Measurements from ENCODE around the gene KAT2B.

Gene KAT2B

GRCh38 chr3:20064387-20064786 is 24.1 kb downstream of the KAT2B start:
- H3K79me2 ChIP-seq (ENCODE audit: insufficient read depth, low read depth), result peaks cover 27% of the 10 kb centered on the region
- H3K36me3 ChIP-seq (ENCODE audit: insufficient read depth), result no peaks in the 10 kb centered on the region
- H3K4me3 ChIP-seq (IDR thresholded peaks at IDR 0.05; ENCODE audit: insufficient read depth, low read depth, low read length), result no peak overlapping the region
- peaks cover 15% of the 10 kb centered on the region for H3K4me1 ChIP-seq (ENCODE audit: low read depth, poor library complexity, severe bottlenecking)
- no peaks in the 10 kb centered on the region for H4K20me1 ChIP-seq (ENCODE audit: insufficient read depth)
- no peaks in the 10 kb centered on the region for H3K27me3 ChIP-seq (ENCODE audit: insufficient read depth, low read depth)
- no peak overlapping the region for H3K27ac ChIP-seq
- no peak overlapping the region for H3K4me2 ChIP-seq
- H3K9ac ChIP-seq, result no peak overlapping the region
- TF ChIP-seq CTCF (conservative IDR thresholded peaks at IDR 0.05; ENCODE audit: low read depth, low read length), result no peak
- H2AFZ ChIP-seq (ENCODE audit: low read depth), result no peak overlapping the region

GRCh38 chr3:20064796-20065564 is 24.7 kb downstream of the KAT2B start:
- TF ChIP-seq CTCF (conservative IDR thresholded peaks at IDR 0.05; ENCODE audit: low read depth, low read length), result no peak
- Histone ChIP-seq H3K4me1 (ENCODE audit: low read depth, poor library complexity, severe bottlenecking) (peaks cover 15% of the 10 kb centered on the region), H3K36me3 (ENCODE audit: insufficient read depth) (no peaks in the 10 kb centered on the region), H3K4me3 (IDR thresholded peaks at IDR 0.05; ENCODE audit: insufficient read depth, low read depth, low read length) (no peak overlapping the region), H2AFZ (ENCODE audit: low read depth) (no peak overlapping the region), H3K27me3 (ENCODE audit: insufficient read depth, low read depth) (no peaks in the 10 kb centered on the region), H3K4me2 (no peak overlapping the region), H3K27ac (no peak overlapping the region), H4K20me1 (ENCODE audit: insufficient read depth) (no peaks in the 10 kb centered on the region), H3K79me2 (ENCODE audit: insufficient read depth, low read depth) (peaks cover 22% of the 10 kb centered on the region), H3K9ac (no peak overlapping the region)

- no peak overlapping the region for H2AFZ ChIP-seq (ENCODE audit: low read depth)
- peaks cover 11% of the 10 kb centered on the region for H3K79me2 ChIP-seq (ENCODE audit: insufficient read depth, low read depth)
Measured at GRCh38 chr3:20066079-20066478, 25.8 kb downstream of the KAT2B start.

GRCh38 chr3:20066850-20067617 is 26.8 kb downstream of the KAT2B start:
- H4K20me1 ChIP-seq (ENCODE audit: insufficient read depth), result no peaks in the 10 kb centered on the region
- H3K4me1 ChIP-seq (ENCODE audit: low read depth, poor library complexity, severe bottlenecking), result no peaks in the 10 kb centered on the region
- no peaks in the 10 kb centered on the region for H3K27me3 ChIP-seq (ENCODE audit: insufficient read depth, low read depth)
- H3K36me3 ChIP-seq (ENCODE audit: insufficient read depth), result no peaks in the 10 kb centered on the region
- no peak overlapping the region for H3K27ac ChIP-seq
- H3K9ac ChIP-seq, result no peak overlapping the region
- peaks cover 8% of the 10 kb centered on the region for H3K79me2 ChIP-seq (ENCODE audit: insufficient read depth, low read depth)
- no peak for TF ChIP-seq CTCF (conservative IDR thresholded peaks at IDR 0.05; ENCODE audit: low read depth, low read length)
- no peak overlapping the region for H2AFZ ChIP-seq (ENCODE audit: low read depth)
- no peak overlapping the region for H3K4me3 ChIP-seq (IDR thresholded peaks at IDR 0.05; ENCODE audit: insufficient read depth, low read depth, low read length)
- H3K4me2 ChIP-seq, result no peak overlapping the region

More at GRCh38 chr3:20066079-20066478, 25.8 kb downstream of the KAT2B start:
- H3K27ac ChIP-seq, result no peak overlapping the region
- peaks cover 5% of the 10 kb centered on the region for H3K4me1 ChIP-seq (ENCODE audit: low read depth, poor library complexity, severe bottlenecking)
- no peaks in the 10 kb centered on the region for H4K20me1 ChIP-seq (ENCODE audit: insufficient read depth)
- no peak overlapping the region for H3K4me2 ChIP-seq
- no peaks in the 10 kb centered on the region for H3K27me3 ChIP-seq (ENCODE audit: insufficient read depth, low read depth)
- H3K9ac ChIP-seq, result no peak overlapping the region
- TF ChIP-seq CTCF (conservative IDR thresholded peaks at IDR 0.05; ENCODE audit: low read depth, low read length), result no peak
- H3K36me3 ChIP-seq (ENCODE audit: insufficient read depth), result no peaks in the 10 kb centered on the region
- no peak overlapping the region for H3K4me3 ChIP-seq (IDR thresholded peaks at IDR 0.05; ENCODE audit: insufficient read depth, low read depth, low read length)
